ENCODE data around the gene ADGRL2.

The ADGRL2 gene

GRCh38 chr1:81989524-81989923 lies 188.8 kb downstream of the ADGRL2 start:
- no peak for DNase-seq (ENCODE audit: low spot score)

- no peak for DNase-seq (ENCODE audit: low spot score)
Measured at GRCh38 chr1:81990241-81990640, 189.5 kb downstream of the ADGRL2 start.

- no peak for DNase-seq (ENCODE audit: low spot score)
Measured at GRCh38 chr1:81998165-81998564, 197.4 kb downstream of the ADGRL2 start.

GRCh38 chr1:81999364-81999763 lies 198.6 kb downstream of the ADGRL2 start:
- DNase-seq (ENCODE audit: low spot score), result no peak

- DNase-seq (ENCODE audit: low spot score), result no peak
Measured at GRCh38 chr1:82000221-82000620, 199.5 kb downstream of the ADGRL2 start.

GRCh38 chr1:82001345-82001744 lies 200.6 kb downstream of the ADGRL2 start:
- DNase-seq (ENCODE audit: low spot score), result no peak

GRCh38 chr1:82007804-82008203 lies 207.1 kb downstream of the ADGRL2 start:
- DNase-seq (ENCODE audit: low spot score), result no peak

- DNase-seq (ENCODE audit: low spot score), result no peak
Measured at GRCh38 chr1:82013702-82014101, 213.0 kb downstream of the ADGRL2 start.

- DNase-seq (ENCODE audit: low spot score), result no peak
Measured at GRCh38 chr1:82015444-82015843, 214.7 kb downstream of the ADGRL2 start.

- DNase-seq (ENCODE audit: low spot score), result no peak
Measured at GRCh38 chr1:82018319-82018718, 217.6 kb downstream of the ADGRL2 start.

- DNase-seq (ENCODE audit: low spot score), result no peak
Measured at GRCh38 chr1:82019508-82019907, 218.8 kb downstream of the ADGRL2 start.

- no peak for DNase-seq (ENCODE audit: low spot score)
Measured at GRCh38 chr1:82030830-82031229, 230.1 kb downstream of the ADGRL2 start.

GRCh38 chr1:82032068-82032467 lies 231.3 kb downstream of the ADGRL2 start:
- DNase-seq (ENCODE audit: low spot score), result no peak

GRCh38 chr1:82034812-82035211 lies 234.1 kb downstream of the ADGRL2 start:
- no peak for DNase-seq (ENCODE audit: low spot score)

All from germinal center (tissue), 1 donor.